PC-9 (cell line): ENCODE results near the gene KCTD14. TPM values are rescaled to one million over a fixed set of nuclear protein-coding genes. Genes with fewer than 3 reads are reported as not detected.

Experiments
- BruUV-seq: library from RNA; stranded (reverse); fragments of 400-500 nt; replicated peaks from 2 replicates; lab custom pipeline; 2021; lab: Mats Ljungman, UMichigan
- CTCF ChIA-PET: fragments of 300-600 bp; sonication (Branson Sonifier 250); formaldehyde crosslinking; loops from one replicate; lab custom pipeline; 2022; ENCODE audit warnings: antibody characterized with exemption; lab: Charles Lee
- POLR2A ChIA-PET: fragments of 300-600 bp; sonication (Branson Sonifier 250); formaldehyde crosslinking; loops from one replicate; lab custom pipeline; 2022; ENCODE audit warnings: antibody characterized with exemption; ENCODE audit not compliant: unreplicated experiment; lab: Charles Lee
- DNase-seq, 2 experiments: peaks; one replicate each; pipeline versions ENCODE4 v3.0.0 to v3.0.0-alpha.2; 2015 to 2022; ENCODE audit warnings: mixed read lengths in 1 of 2
- H2AFZ ChIP-seq: fragments of 200-600 bp; sonication (generic); 2 replicates; pipeline ENCODE4 v1.8.1; 2017; ENCODE audit warnings: antibody characterized with exemption
- H3F3A ChIP-seq: fragments of 200-600 bp; sonication (generic); 2 replicates; pipeline ENCODE4 v1.8.1; 2017; ENCODE audit warnings: antibody characterized with exemption, mild to moderate bottlenecking, low read depth; ENCODE audit not compliant: insufficient read depth
- H3K27ac ChIP-seq: fragments of 200-600 bp; sonication (generic); 2 replicates; pipeline ENCODE4 v1.6.1; 2016; ENCODE audit warnings: mixed run types
- H3K27me3 ChIP-seq: fragments of 200-600 bp; sonication (generic); 2 replicates; pipeline ENCODE4 v1.6.1; 2016; ENCODE audit warnings: low read depth, mixed run types; ENCODE audit not compliant: insufficient read depth
- H3K36me3 ChIP-seq: fragments of 200-600 bp; sonication (generic); 2 replicates; pipeline ENCODE4 v1.6.1; 2016; ENCODE audit warnings: low read depth, mixed run types
- H3K4me1 ChIP-seq: fragments of 200-600 bp; sonication (generic); replicated peaks from 2 replicates; pipeline ENCODE4 v1.6.1; 2016; ENCODE audit warnings: mixed run types; ENCODE audit not compliant: insufficient read depth
- H3K4me2 ChIP-seq: fragments of 200-600 bp; sonication (generic); 2 replicates; pipeline ENCODE4 v1.6.1; 2017; ENCODE audit warnings: mixed run types
- H3K4me3 ChIP-seq: fragments of 200-600 bp; sonication (generic); 2 replicates; pipeline ENCODE4 v1.6.1; 2016; ENCODE audit warnings: mixed run types
- H3K79me2 ChIP-seq: fragments of 200-600 bp; sonication (generic); 2 replicates; pipeline ENCODE4 v1.6.1; 2017; ENCODE audit warnings: low read depth, mixed run types
- H3K9me2 ChIP-seq: fragments of 200-600 bp; sonication (generic); 2 replicates; pipeline ENCODE4 v1.8.1; 2017; ENCODE audit warnings: mild to moderate bottlenecking; ENCODE audit not compliant: insufficient read depth
- H3K9me3 ChIP-seq: fragments of 200-600 bp; sonication (generic); 2 replicates; pipeline ENCODE4 v1.8.1; 2016; ENCODE audit warnings: low read depth; ENCODE audit not compliant: insufficient read depth
- H4K20me1 ChIP-seq: fragments of 200-600 bp; sonication (generic); 2 replicates; pipeline ENCODE4 v1.8.1; 2017; ENCODE audit not compliant: insufficient read depth
- CTCF ChIP-seq: fragments of 200-600 bp; sonication (generic); conservative IDR thresholded peaks from 2 replicates; pipeline ENCODE4 v1.6.1; 2017; ENCODE audit warnings: mixed run types, antibody characterized with exemption, mild to moderate bottlenecking, moderate library complexity
- EZH2 ChIP-seq: fragments of 200-600 bp; sonication (generic); IDR thresholded peaks from 2 replicates; pipeline ENCODE4 v1.8.0; 2017; ENCODE audit warnings: antibody characterized with exemption, low read depth
- intact Hi-C: fragments of 100-400 bp; cut with micrococcal nuclease; formaldehyde crosslinking; loops from one replicate; pipeline ENCODE4 v1.10.0; 2022; ENCODE audit not compliant: unreplicated experiment
- total RNA-seq: library from RNA; stranded (reverse); gene quantifications from 2 replicates; pipeline ENCODE4 v1.2.3, GENCODE V29; 2021

KCTD14 gene
- total RNA-seq, 1 experiment from 2014 or later = 21.3 TPM

DNA sequence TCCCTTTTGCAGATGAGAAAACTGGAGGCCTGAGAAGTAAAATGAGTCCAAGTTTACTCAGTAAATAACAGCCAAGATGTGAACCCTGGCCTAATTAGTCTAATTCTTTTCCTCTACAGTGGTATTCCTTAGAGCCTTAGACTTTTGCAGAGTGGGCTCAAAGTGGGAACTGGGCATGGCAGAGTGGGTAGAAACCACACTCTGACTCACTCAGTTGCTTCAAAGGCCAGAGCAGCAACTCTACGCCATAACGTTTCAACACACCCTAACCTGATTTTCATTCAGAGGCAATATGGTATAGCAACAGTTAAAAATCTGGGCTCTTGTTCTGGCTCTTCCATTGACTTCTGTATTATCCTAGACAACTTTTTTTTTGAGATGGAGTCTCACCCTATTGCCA is 43.4 kb upstream of the KCTD14 start:
- Histone ChIP-seq H3K9me3 (no peaks in the 10 kb centered on the region), H3K9me2 (no peaks in the 10 kb centered on the region), H3K4me1 (no peaks in the 10 kb centered on the region), H4K20me1 (no peaks in the 10 kb centered on the region), H3K27ac (no peak overlapping the region), H3F3A (no peaks in the 10 kb centered on the region), H3K27me3 (no peaks in the 10 kb centered on the region), H3K4me3 (no peak overlapping the region), H2AFZ (no peak overlapping the region), H3K36me3 (peaks cover 37% of the 10 kb centered on the region), H3K79me2 (no peaks in the 10 kb centered on the region), H3K4me2 (no peak overlapping the region)
- TF ChIP-seq EZH2 = no peak
- no peak for TF ChIP-seq CTCF
- ChIA-PET POLR2A (no interaction called here), CTCF (interaction anchor here (0.7 kb wide), 2 partner anchors 20 to 30 kb away, joined by 3 to 4 read pairs; no protein-coding TSS in a partner anchor)
- no peak for DNase-seq
- no TSS peak for BruUV-seq
- intact Hi-C loops = no loop called here

DNA sequence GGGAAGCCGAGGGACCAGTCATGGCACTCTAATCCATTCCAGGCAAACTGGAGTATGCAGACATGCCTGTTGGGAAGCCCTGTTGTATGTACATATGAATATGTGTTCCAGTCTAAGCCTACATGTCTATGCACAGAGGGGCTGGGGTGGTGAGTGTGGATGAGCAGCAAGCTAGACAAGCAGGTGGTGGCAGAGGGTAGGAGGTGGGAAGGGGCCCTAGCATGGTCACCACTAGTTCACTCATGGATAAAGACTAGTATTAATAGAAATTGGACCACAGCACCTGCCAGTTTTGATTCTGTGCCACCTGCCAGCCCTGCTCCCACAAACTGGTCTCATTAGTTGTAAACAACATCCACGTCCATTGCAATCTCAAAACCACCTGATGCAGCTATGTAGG is 42.1 kb upstream of the KCTD14 start:
- H3K9me2 ChIP-seq = no peaks in the 10 kb centered on the region
- no peak for TF ChIP-seq CTCF
- no peaks in the 10 kb centered on the region for H3K4me1 ChIP-seq
- H3K79me2 ChIP-seq = no peaks in the 10 kb centered on the region
- H2AFZ ChIP-seq = no peak overlapping the region
- H3K9me3 ChIP-seq = no peaks in the 10 kb centered on the region
- intact Hi-C loops = no loop called here
- ChIA-PET CTCF (no interaction called here), POLR2A (no interaction called here)
- no peaks in the 10 kb centered on the region for H3K27me3 ChIP-seq
- H3K36me3 ChIP-seq = peaks cover 24% of the 10 kb centered on the region
- no peaks in the 10 kb centered on the region for H4K20me1 ChIP-seq
- H3K4me2 ChIP-seq = no peak overlapping the region
- H3K27ac ChIP-seq = no peak overlapping the region
- DNase-seq = no peak
- no peak overlapping the region for H3K4me3 ChIP-seq
- no TSS peak for BruUV-seq
- no peaks in the 10 kb centered on the region for H3F3A ChIP-seq

DNA sequence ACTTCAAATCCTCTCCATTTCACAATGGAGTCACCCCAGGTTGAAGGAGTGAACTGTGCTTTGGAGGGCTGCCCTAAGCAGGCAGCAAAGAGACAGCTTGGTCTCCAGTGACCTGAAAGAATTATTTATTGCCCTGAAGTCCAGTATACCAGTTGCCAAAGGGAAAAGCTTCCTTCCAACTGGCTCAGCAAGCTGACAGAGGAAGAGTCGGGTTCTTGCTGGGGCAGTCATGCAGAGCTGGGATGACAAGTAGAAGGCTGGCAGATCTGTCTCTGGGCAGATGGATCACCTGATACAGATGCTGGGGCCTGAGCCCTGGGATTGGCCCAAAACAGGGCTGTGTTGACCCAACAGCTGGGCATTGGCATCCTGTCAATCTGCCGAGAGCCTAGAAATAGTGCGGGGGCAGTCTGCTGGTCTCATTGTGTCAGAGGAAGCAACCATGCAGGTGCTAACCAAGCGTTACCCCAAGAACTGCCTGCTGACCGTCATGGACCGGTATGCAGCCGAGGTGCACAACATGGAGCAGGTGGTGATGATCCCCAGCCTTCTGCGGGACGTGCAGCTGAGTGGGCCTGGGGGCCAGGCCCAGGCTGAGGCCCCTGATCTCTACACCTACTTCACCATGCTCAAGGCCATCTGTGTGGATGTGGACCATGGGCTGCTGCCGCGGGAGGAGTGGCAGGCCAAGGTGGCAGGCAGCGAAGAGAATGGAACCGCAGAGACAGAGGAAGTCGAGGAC is 40.5 kb upstream of the KCTD14 start, which contains the start of gene THRSP:
Gene THRSP (plus strand): TSS at position 422 of the 742 bp plus-strand sequence. CDS start 21 bp downstream, at position 443.
- Histone ChIP-seq H3K27ac (no peak within 1 kb of the TSS), H3K9me3 (no peaks in the 10 kb centered on the region), H4K20me1 (no peaks in the 10 kb centered on the region), H3K9me2 (no peaks in the 10 kb centered on the region), H2AFZ (no peak within 1 kb of the TSS), H3K4me2 (no peak within 1 kb of the TSS), H3F3A (no peaks in the 10 kb centered on the region), H3K79me2 (no peaks in the 10 kb centered on the region), H3K27me3 (no peaks in the 10 kb centered on the region), H3K4me3 (no peak within 1 kb of the TSS), H3K36me3 (peaks cover 10% of the 10 kb centered on the region; the same call in 1 of the 2 replicates), H3K4me1 (no peaks in the 10 kb centered on the region)
- CTCF ChIA-PET = interaction anchor here (0.5 kb wide), 1 partner anchor 41 kb away, joined by 3 read pairs; no protein-coding TSS in a partner anchor
- DNase-seq = no peak
- BruUV-seq = no TSS peak
- intact Hi-C loops = no loop called here
- POLR2A ChIA-PET = interaction anchor here (0.6 kb wide), 1 partner anchor 69 kb away, joined by 6 read pairs; no protein-coding TSS in a partner anchor
- no peak for TF ChIP-seq EZH2
- no peak for TF ChIP-seq CTCF
